IPS-18c (cell line): ENCODE data around the gene NRDE2.
A peak's percentile ranks its signal among the peaks of the same experiment; 100 is the strongest.
"Not testable (repeated sequence)": the region's sequence is repeated elsewhere in the genome, so short reads cannot be mapped to it uniquely, and the experiment has no call there.

Experiments used
- H3K4me3 ChIP-seq: 2 replicates; pipeline ENCODE4 v1.7.0; 2013; ENCODE audit warnings: low read depth, mild to moderate bottlenecking, low read length, moderate library complexity; ENCODE audit not compliant: insufficient read depth
- H3K9me3 ChIP-seq: one replicate; pipeline ENCODE4 v1.6.1; 2013; ENCODE audit warnings: mild to moderate bottlenecking, low read length, moderate library complexity; ENCODE audit not compliant: control insufficient read depth, insufficient read depth

Gene NRDE2

DNA sequence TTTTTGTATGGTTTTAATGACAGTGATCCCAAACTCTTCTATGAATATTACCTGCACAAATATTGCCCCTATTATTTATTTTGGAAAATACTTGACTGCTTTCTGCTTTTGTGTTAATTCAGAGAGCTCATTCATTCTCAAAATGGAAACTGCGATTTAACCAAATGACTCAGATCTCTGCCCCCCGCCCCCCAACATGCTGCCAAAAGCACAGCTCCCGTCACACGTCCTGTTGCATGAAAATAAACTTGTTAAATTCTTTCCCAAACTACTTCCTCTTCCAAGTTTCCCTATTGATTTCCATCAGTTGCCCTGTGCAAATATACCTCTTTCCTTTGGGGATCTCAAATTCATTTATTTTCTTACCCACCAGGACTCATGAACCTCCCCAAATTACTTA lies 18.0 kb upstream of the NRDE2 start:
- Histone ChIP-seq H3K9me3 (no peaks in the 10 kb centered on the region), H3K4me3 (no peak overlapping the region)

DNA sequence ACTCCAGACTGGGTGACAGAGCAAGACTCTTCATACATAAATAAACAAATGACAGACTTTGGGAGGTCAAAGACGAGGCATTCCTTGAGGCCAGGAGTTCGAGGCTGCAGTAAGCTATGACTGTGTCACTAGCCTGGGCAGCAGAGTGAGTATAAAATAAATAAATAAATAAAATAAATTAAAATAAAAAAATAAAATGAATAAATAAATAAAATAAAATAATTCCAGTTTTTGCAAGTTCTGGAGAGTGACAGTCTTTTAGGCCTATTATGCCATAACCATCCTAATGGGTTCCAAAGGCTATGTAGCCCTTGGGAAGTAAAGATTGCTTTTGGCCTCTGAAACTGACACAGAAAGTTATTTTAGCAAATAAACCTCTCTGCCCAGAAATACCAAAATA lies 16.5 kb upstream of the NRDE2 start:
- H3K9me3 ChIP-seq: no peaks in the 10 kb centered on the region
- H3K4me3 ChIP-seq: no peak overlapping the region

DNA sequence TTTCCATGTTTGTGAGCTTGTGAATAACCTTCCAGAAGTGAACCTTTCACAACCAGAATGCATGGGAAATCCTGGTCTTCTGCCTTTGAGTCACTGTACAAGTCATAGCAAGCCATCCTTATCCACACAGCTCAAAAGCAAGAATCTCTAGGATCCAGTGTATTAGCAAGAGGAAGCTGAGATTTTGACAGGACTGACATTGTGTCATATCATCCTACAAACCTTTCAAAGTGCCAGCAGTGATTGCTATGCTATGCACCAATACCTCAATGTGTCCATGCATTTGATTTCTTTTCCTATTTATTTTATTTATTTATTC lies 13.5 kb upstream of the NRDE2 start:
- Histone ChIP-seq H3K4me3 (no peak overlapping the region), H3K9me3 (no peaks in the 10 kb centered on the region)

DNA sequence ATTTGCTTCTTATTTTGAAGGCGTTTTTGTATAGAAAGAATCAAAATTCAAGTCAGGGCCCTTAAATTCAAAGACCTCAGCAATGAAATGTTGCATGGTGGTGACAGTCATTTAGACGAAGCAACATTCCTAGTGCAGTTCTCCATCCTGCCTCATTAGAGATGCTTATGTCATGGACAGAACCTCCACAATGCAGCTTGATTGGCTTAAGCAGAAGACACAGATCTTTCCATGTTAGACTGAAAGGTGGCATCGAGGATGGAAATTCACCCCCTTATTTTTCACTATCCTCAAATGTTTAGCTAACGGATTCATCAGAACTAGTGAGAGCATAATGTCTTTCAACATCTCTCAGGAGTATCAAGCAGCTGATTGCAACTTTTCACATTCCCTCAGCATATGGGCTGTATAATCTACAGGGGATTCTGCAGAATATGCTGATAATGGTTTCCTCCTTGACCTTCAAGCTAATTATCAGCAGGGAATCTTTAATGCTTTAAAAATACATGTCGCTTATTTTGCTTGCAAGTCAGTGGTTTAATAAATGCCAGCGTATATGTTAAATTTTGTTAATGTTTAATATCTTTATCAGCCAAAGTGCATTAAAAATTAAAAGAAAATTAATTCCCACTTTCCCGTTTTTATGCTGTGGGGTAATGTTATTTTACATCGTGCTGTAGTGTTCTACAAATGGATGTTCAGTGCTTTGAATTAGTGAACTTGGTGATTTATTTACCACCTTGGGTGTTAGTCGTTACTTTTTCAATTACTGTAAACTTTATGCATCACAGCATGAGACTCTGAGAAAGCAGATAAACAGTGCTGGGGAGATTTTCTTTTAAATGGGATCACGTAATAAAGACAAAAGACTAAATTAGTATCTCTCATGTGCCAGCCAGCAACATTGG lies 12.8 kb upstream of the NRDE2 start:
- Histone ChIP-seq H3K4me3 (no peak overlapping the region), H3K9me3 (no peaks in the 10 kb centered on the region)

DNA sequence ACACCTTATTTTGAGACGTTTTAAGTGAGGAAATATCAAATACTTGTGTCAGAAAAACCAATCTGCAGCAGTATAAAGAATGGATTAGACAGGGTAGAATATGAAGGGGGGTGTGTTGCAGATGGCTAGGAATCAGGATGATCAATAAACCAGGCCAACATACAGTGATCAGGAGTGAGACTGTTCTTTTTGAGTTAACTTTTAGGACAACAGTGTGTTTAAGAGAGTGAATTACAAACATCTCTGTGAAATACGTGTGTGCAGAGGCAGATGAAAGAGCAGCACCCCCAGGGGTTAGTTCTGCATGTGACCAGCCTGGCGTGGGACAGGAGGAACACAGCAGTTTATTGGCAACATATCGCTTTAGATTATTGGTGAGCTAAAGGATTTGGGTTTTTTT lies 10.6 kb upstream of the NRDE2 start:
- H3K9me3 ChIP-seq: no peaks in the 10 kb centered on the region
- no peak overlapping the region for H3K4me3 ChIP-seq

DNA sequence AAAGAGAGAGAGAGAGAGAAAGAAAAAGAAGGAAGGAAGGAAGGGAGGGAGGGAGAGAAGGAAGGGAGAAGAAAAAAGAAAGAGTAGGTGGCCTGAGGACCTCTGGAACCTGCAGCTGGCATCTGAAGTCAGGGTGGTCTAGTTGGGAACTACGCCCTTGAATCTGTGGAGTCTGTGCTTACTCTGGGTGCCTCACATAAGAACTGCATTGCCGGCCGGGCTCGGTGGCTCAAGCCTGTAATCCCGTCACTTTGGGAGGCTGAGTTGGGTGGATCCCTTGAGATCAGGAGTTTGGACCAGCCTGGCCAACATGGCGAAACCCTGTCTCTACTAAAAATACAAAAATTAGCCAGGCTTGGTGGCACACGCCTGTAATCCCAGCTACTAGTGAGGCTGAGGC lies 10.0 kb upstream of the NRDE2 start:
- Histone ChIP-seq H3K9me3 (no peaks in the 10 kb centered on the region), H3K4me3 (no peak overlapping the region)

DNA sequence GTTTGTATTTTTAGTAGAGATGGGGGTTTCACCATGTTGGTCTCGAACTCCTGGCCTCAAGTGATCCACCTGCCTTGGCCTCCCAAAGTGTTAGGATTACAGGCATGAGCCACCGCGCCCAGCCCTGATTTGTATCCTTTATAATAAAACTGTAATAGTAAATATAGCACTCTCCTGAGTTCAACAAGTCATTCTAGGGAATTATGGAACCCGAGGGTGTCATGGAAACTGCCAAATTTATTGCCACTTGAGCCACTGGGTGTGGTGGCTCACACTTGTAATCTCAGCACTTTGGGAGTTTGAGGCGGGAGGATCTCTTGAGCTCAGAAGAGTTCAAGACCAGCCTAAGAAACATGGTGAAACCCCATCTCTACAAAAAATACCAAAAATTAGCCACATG lies 9.5 kb upstream of the NRDE2 start:
- H3K4me3 ChIP-seq, H3K9me3 ChIP-seq: not testable (repeated sequence)

DNA sequence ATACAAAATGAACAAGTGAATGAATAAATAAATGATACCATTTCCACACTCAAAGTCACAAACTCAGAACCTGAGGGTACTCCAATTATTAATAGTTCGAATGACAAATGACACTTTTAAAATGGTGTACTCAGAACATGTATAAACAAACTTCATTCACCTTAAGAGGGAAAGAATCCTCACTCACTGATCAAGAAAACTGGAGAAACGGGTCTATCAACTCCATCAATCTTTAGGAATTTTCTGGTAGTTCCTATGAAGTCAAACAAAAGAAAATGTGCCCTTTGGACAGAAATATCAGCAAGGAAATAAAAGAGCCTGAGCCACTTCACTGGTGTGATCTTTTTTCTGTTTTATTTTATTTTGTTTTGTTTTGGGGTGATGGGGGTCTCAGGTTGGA lies 5.2 kb upstream of the NRDE2 start:
- Histone ChIP-seq H3K9me3 (no peaks in the 10 kb centered on the region), H3K4me3 (no peak overlapping the region)

DNA sequence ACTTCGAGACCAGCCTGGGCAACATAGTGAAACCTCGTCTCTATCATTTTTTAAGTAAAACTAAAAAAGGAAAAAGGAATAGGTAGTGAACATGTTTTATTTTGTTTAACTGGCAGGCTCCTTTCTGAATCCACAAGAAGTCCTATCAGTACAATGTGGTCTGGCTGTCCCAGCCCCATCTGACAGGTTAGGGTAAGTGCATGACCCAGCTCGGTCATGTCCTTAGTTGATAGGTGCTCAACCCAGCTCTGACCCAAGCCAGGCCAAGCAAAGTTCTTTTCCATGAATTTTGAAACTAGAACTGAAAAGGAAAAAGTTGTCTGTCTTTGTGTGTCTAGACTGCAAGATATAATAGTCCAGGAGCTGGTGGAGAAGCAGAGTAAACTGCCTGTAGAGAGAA lies 4.7 kb upstream of the NRDE2 start:
- H3K4me3 ChIP-seq: no peak overlapping the region
- no peaks in the 10 kb centered on the region for H3K9me3 ChIP-seq

DNA sequence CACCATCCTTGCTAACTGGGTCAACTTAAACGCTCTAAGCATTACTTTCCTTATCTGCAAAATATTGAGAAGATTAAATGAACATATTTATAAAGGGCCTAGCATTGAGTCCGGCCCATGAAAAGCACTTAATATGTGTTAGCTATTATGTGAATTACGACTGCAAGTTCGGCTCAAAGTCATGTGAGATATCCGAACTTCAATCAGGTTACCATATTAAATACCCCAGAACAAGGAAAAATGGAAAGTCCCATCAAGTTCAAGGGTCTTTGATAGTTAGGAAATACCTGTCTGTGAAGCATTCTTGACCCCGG lies 487 bp upstream of the NRDE2 start:
- Histone ChIP-seq H3K9me3 (no peaks in the 10 kb centered on the region), H3K4me3 (peak overlapping the region; percentile 43; the same call in 1 of the 2 replicates)

DNA sequence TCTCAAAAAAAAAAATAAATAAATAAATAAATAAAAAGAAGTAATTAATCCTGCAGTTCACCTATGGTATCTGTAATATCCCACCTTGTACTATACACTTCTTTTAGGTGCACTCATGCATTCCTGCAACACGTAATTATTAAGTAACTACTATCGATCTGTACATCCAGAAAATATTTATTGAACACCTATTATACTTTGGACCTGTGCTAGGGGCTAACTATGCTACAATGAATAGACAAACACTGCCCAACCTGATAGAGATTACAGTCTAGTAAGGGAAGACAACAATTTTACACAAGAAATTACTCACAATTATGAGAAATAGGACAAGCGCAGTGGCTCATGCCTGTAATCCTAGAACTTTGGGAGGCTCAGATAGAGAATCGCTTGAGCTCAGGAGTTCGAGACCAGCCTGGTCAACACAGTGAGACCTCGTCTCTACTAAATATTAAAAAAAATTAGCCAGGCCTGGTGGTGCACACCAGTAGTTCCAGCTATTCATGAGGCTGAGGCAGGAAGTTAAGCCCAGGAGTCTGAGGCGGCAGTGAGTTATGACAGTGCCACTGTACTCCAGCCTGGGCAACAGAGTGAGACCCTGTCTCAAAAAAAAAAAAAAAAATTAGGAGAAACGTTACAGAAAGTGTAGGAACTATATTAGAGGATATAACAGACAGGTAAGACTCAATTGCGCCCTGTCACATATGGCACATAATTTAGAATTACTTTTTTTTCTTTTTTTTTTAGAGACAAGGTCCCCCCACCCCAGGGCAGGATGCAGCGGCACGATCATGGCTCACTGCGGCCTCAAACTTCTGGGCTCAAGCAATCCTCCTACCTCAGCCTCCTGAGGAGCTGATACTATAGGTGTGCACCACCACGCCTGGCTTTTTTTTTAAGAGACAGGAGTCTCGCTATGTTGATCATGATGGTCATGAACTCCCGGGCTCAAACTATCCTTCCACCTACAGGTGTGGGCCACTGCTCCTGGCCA lies 1.2 kb downstream of the NRDE2 start:
- Histone ChIP-seq H3K9me3 (no peaks in the 10 kb centered on the region), H3K4me3 (peak overlapping the region; percentile 93)

DNA sequence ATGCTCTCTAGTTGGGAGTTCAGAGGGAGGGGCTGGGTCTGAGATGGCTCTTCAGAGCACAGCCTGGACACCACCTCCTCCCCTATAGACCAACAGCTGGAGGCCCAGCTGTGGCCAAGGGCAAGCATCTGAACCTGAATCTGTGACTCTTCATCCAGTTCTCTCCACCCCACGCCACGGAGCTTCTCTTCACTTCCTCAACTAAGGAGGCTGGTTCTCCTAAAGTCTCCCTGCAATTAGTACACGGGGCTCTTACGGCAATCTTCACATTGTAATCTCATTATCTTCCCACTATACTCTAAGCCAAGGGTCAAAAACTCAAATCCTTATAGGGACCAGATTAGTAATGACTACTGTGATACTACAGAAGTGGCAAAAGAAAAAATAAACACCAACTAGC lies 9.8 kb downstream of the NRDE2 start:
- H3K9me3 ChIP-seq: no peaks in the 10 kb centered on the region
- no peak overlapping the region for H3K4me3 ChIP-seq

DNA sequence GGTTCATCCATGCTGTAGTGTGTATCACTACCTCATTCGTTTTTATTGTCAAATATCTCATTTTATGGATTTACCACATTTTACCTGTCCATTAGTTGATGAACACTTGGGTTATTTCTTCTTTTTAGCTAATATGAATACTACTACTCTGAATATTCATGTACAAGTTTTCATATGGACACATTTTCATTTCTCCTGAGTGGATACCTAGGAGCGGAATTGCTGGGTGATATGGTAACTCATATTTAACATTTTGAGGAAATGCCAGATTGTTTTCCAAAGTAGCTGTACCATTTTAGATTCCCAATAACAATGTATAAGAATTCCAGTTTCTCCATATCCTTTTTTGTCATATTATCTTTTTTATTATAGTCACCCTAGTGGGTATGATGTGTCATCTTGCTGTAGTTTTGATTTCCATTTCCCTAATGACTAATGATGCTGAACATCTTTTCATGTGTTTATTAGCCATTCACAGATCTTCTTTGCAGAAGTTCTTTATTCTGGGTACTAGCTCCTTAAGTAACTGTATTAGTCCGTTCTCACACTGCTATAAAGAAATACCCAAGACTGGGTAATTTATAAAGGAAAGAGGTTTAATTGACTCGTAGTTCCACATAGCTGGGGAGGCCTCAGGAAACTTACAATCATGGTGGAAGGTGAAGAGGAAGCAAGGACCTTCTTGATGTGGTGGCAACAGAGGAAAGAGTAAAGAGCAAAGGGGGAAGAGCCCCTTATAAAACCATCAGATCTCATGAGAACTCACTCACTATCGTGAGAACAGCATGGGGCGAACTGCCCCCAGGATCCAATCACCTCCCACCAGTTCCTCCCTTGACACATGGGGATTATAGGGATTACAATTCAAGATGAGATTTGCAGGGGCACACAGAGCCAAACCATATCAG lies 11.9 kb downstream of the NRDE2 start:
- Histone ChIP-seq H3K4me3 (no peak overlapping the region), H3K9me3 (no peaks in the 10 kb centered on the region)

DNA sequence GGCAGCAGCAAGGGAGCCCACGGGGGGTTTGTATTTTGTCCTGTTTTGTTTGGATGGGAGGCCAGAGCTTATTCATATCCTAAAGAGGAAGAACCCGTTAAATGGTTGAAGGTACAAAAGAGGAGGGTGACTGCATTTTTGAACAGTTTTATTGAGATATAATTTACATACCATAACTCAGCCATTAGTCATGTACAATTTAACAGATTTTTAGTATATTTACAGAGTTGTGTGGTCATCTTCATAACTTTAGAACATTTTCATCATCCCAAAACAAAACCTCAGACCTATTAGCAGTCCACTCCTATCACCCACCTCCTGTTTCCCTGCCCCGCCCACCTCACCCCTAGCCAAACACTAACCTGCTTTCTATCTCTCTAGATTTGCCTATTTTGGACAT lies 12.6 kb downstream of the NRDE2 start:
- no peaks in the 10 kb centered on the region for H3K9me3 ChIP-seq
- H3K4me3 ChIP-seq: no peak overlapping the region

DNA sequence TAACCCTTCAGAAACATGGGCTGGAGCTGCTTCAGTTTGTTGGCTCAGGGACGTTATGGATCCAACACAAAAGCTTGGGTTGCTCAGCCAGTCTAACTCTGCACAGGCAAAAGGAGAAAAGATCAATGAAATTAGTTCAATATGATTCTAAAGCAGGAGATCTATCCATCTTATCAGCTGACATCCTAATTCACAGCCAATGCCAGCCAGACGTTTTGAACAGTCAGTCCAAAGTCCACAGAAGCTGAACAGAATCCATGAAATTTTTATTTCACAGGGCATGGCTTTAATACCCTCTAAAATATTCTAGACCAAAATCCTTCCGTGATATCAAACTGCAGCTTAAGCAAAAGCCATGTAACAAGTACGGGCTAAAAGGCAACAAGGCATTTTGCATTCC lies 13.7 kb downstream of the NRDE2 start:
- no peaks in the 10 kb centered on the region for H3K9me3 ChIP-seq
- no peak overlapping the region for H3K4me3 ChIP-seq

DNA sequence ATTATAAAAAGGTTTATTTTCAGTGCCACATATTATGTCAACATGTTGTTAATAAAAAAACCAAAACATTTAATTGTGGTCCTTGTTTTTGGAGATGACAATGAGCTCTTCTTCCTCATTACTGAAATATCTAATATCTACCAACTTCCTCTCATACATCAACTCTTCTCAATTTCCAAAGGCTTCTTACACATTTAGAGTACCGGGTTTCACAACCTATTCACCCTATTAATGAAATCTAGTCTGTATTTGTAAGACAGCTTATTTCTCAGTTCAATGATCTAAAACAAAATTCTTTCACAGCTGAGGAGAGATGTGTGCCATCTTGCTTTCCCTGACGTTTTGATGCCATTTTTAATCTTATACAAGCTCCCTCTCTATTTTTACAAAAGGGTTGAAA lies 14.5 kb downstream of the NRDE2 start:
- Histone ChIP-seq H3K9me3 (no peaks in the 10 kb centered on the region), H3K4me3 (no peak overlapping the region)

DNA sequence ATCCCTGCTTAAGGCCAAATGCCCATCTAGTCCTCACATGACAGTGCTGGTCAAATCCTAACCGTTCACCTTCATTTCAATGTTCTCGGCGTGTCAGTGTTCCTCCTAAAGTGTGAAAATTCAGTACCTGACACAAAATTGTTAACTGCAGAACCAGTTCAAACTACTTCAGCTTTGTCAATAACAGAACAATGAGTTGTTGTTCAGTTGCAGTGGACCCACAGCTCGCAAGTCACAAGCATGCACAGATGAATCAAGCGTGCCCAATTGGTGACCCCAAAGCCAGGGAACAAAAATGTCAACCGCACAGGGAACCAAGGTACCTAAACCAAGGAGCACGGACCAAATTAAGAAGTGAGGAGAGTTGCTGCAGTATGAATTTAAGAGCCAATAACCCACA lies 23.2 kb downstream of the NRDE2 start:
- Histone ChIP-seq H3K9me3 (no peaks in the 10 kb centered on the region), H3K4me3 (no peak overlapping the region; the same call in 1 of the 2 replicates)
